ENCODE data around the gene FBXL5.

Gene FBXL5

GRCh38 chr4:15653420-15653819 is 1.7 kb downstream of the FBXL5 start:
- TF ChIP-seq CTCF (IDR thresholded peaks at IDR 0.05; ENCODE audit: low read depth, low read length, missing control alignments), result no peak
- in situ Hi-C loops (cut with HindIII; ENCODE audit: low sequenced_read_pairs), result no loop called here
- DNase-seq (ENCODE audit: low read depth), result no peak
- H3K4me3 ChIP-seq (ENCODE audit: low read depth, low read length), result peak overlapping the region; percentile 79

GRCh38 chr4:15652841-15653240 is 2.3 kb downstream of the FBXL5 start:
- in situ Hi-C loops (cut with HindIII; ENCODE audit: low sequenced_read_pairs), result no loop called here
- H3K4me3 ChIP-seq (ENCODE audit: low read depth, low read length), result no peak overlapping the region
- no peak for TF ChIP-seq CTCF (IDR thresholded peaks at IDR 0.05; ENCODE audit: low read depth, low read length, missing control alignments)
- DNase-seq (ENCODE audit: low read depth), result no peak

GRCh38 chr4:15652191-15652590 is 3.0 kb downstream of the FBXL5 start:
- in situ Hi-C loops (cut with HindIII; ENCODE audit: low sequenced_read_pairs), result no loop called here
- H3K4me3 ChIP-seq (ENCODE audit: low read depth, low read length), result no peak overlapping the region
- TF ChIP-seq CTCF (IDR thresholded peaks at IDR 0.05; ENCODE audit: low read depth, low read length, missing control alignments), result no peak
- DNase-seq (ENCODE audit: low read depth), result no peak

GRCh38 chr4:15651676-15652075 is 3.5 kb downstream of the FBXL5 start:
- H3K4me3 ChIP-seq (ENCODE audit: low read depth, low read length), result no peak overlapping the region
- no peak for TF ChIP-seq CTCF (IDR thresholded peaks at IDR 0.05; ENCODE audit: low read depth, low read length, missing control alignments)
- in situ Hi-C loops (cut with HindIII; ENCODE audit: low sequenced_read_pairs), result no loop called here
- DNase-seq (ENCODE audit: low read depth), result no peak

GRCh38 chr4:15649914-15650545 is 5.1 kb downstream of the FBXL5 start:
- in situ Hi-C loops (cut with HindIII; ENCODE audit: low sequenced_read_pairs), result no loop called here
- no peak for DNase-seq (ENCODE audit: low read depth)
- peak; percentile 63 for TF ChIP-seq CTCF (IDR thresholded peaks at IDR 0.05; ENCODE audit: low read depth, low read length, missing control alignments)
- H3K4me3 ChIP-seq (ENCODE audit: low read depth, low read length), result no peak overlapping the region

GRCh38 chr4:15648600-15648999 is 6.6 kb downstream of the FBXL5 start:
- no peak for TF ChIP-seq CTCF (IDR thresholded peaks at IDR 0.05; ENCODE audit: low read depth, low read length, missing control alignments)
- no peak for DNase-seq (ENCODE audit: low read depth)
- no peak overlapping the region for H3K4me3 ChIP-seq (ENCODE audit: low read depth, low read length)
- in situ Hi-C loops (cut with HindIII; ENCODE audit: low sequenced_read_pairs), result no loop called here
